ENCODE data around the gene SYNJ2BP.

GRCh38 chr14:70394674-70395306 lies 22.1 kb downstream of the SYNJ2BP start:
- no peak for TF ChIP-seq CTCF (IDR thresholded peaks at IDR 0.05; ENCODE audit: low read depth, low read length)
- TF ChIP-seq MYC (IDR thresholded peaks at IDR 0.05; ENCODE audit: low read depth, low read length) = no peak
- TF ChIP-seq POLR2A (IDR thresholded peaks at IDR 0.05; ENCODE audit: extremely low read depth, insufficient read length) = no peak
- no peak for TF ChIP-seq MAX (IDR thresholded peaks at IDR 0.05; ENCODE audit: low read depth, low read length)
